Measurements from ENCODE around the gene WDR88. TPM values are rescaled to one million over a fixed set of nuclear protein-coding genes. Genes with fewer than 3 reads are reported as not detected.

WDR88 gene
- total RNA-seq, 1 donor from 2014 or later = not detected

DNA sequence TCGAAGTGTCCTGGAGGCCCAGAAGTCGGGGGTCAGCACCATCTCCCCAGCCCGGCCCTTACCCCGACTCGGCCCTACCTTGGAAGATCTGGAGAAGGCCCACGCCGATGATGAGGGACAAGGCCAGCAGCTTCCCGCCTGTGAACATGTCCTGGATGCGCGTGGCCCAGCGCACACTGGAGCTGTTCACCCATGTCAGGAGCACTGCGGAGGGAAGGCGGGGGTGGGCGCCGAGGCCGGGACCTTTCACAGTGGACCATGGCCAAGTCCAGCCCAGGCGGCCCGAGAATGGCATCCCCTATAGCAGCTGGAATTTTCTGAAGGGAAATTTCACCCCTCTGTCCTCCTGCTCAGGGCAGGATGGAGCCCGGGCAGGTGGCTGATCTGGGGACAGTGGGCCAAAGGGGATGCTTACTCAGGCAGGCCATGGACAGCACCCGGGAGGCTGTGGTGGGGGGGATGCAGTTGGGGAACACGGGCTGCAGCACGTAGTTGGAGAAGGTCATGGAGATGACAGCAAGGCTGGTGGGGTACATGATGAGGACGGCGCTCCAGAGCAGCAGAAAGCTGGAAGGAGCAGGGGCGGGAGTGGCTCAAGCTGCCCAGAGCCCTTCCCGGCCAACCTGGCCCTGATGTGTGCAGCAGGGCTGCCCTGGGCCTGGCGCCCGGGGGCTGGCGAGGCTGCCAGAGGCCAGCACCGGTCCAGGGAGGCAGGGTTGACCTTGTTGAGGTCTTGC is 80.7 kb downstream of the WDR88 start:
- intact Hi-C loops (cut with DNase I) = no loop called here
- no peak overlapping the region for H3K4me3 ChIP-seq
- ATAC-seq = no peak
- no peaks in the 10 kb centered on the region for H3K36me3 ChIP-seq
- TF ChIP-seq, protein P1, sequence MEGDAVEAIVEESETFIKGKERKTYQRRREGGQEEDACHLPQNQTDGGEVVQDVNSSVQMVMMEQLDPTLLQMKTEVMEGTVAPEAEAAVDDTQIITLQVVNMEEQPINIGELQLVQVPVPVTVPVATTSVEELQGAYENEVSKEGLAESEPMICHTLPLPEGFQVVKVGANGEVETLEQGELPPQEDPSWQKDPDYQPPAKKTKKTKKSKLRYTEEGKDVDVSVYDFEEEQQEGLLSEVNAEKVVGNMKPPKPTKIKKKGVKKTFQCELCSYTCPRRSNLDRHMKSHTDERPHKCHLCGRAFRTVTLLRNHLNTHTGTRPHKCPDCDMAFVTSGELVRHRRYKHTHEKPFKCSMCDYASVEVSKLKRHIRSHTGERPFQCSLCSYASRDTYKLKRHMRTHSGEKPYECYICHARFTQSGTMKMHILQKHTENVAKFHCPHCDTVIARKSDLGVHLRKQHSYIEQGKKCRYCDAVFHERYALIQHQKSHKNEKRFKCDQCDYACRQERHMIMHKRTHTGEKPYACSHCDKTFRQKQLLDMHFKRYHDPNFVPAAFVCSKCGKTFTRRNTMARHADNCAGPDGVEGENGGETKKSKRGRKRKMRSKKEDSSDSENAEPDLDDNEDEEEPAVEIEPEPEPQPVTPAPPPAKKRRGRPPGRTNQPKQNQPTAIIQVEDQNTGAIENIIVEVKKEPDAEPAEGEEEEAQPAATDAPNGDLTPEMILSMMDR (IDR thresholded peaks at IDR 0.05) = no peak
- no peaks in the 10 kb centered on the region for H3K9me3 ChIP-seq
- H3K27ac ChIP-seq = no peak overlapping the region
- H3K4me1 ChIP-seq = no peaks in the 10 kb centered on the region
- no peak for DNase-seq
- H3K27me3 ChIP-seq (ENCODE audit: low read depth) = peaks cover 4% of the 10 kb centered on the region

DNA sequence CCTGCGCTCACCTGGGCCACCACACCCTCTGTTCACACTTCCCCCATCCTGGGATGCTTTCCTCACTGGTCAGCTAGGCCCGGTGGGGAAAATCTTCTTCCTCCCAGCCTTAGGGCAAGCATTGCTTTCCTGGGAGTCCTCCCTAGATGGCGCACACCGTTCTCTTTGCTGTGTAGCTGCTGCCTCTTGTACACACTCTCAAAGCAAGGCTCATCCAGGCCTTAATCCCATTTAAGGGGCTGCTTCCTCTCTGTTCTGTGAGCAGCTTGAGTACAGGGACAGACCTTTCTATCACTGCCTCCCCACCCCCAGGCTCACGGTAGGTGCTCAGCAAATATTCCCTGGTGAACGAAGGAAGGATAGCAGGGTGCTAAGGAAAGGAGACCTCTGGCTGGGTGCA is 82.7 kb downstream of the WDR88 start:
- no peaks in the 10 kb centered on the region for H3K4me1 ChIP-seq
- TF ChIP-seq, protein P1 (IDR thresholded peaks at IDR 0.05) = no peak
- no peak overlapping the region for H3K4me3 ChIP-seq
- H3K36me3 ChIP-seq = no peaks in the 10 kb centered on the region
- no peaks in the 10 kb centered on the region for H3K9me3 ChIP-seq
- ATAC-seq (no peak), DNase-seq (no peak)
- intact Hi-C loops (cut with DNase I) = no loop called here
- H3K27me3 ChIP-seq (ENCODE audit: low read depth) = peaks cover 4% of the 10 kb centered on the region
- H3K27ac ChIP-seq = no peak overlapping the region

DNA sequence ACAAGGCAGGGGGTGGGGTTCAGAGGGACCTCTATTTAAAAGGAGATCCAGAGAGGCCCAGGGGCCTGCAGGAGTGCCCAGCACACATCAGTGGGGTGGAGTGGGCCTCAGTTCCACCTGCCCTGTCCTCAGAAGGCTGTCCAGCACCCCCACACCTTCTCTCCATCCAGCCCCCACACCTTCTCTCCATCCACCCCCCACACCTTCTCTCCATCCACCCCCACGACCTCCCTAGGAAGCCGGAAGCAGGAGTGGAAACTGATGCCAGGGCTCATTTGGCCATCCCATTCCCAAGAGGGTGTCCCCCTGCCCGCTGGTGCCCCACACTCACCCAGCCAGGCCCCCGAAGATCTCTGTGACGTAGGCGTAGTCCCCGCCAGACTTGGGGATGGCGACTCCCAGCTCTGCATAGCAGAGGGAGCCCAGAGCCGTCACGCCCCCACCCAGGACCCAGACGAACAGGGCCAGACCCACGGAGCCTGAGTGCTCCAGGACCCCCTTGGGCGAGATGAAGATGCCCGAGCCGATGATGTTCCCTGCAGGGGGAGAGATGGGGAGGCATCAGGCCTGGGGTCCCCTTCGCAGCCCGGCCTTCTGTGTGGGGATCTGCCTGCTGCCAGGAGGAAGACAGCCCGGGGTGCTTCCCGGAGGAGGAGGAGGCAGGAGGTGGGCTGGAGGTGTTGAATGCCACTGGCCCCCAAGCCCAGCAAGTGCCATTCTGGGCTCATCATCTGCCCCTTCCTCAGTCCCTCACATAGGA is 83.7 kb downstream of the WDR88 start:
- Histone ChIP-seq H3K4me1 (no peaks in the 10 kb centered on the region), H3K27me3 (ENCODE audit: low read depth) (peaks cover 4% of the 10 kb centered on the region), H3K36me3 (no peaks in the 10 kb centered on the region), H3K9me3 (no peaks in the 10 kb centered on the region), H3K4me3 (no peak overlapping the region), H3K27ac (no peak overlapping the region)
- no peak for DNase-seq
- TF ChIP-seq, protein P1 (IDR thresholded peaks at IDR 0.05) = no peak
- no peak for ATAC-seq
- intact Hi-C loops (cut with DNase I) = no loop called here

DNA sequence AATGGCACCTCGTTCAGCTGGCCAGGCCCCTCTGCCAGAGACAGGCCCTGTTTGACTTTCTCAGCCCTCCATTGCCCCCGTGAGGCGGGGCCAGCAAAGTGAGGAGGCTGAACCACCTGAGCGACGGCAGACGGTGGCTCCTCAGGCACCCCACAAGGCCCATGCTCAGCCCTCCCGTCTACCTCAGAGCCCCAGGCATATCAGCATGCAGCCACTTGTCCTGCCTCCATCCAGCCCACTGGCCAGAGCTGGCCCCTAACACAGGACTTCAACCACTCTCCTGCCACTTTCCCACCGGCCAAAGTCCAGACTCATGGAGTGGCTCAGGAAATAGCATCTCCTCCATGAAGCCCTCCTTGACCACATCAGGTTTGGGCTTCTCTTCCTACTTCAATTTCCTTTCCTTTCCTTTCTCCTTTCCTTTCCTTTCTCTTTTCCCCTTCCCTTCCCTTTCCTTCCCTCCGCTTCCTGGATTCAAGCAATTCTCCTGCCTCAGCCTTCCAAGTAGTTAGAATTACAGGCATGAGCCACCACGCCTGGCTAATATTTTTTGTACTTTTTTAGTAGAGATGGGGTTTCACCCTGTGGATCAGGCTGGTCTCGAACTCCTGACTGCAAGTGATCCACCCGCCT is 84.4 kb downstream of the WDR88 start:
- intact Hi-C loops (cut with DNase I) = no loop called here
- H3K4me3 ChIP-seq = no peak overlapping the region
- peaks cover 4% of the 10 kb centered on the region for H3K27me3 ChIP-seq (ENCODE audit: low read depth)
- no peaks in the 10 kb centered on the region for H3K36me3 ChIP-seq
- H3K4me1 ChIP-seq = no peaks in the 10 kb centered on the region
- no peak for DNase-seq
- TF ChIP-seq, protein P1 (IDR thresholded peaks at IDR 0.05) = no peak
- no peak for ATAC-seq
- H3K27ac ChIP-seq = no peak overlapping the region
- no peaks in the 10 kb centered on the region for H3K9me3 ChIP-seq

DNA sequence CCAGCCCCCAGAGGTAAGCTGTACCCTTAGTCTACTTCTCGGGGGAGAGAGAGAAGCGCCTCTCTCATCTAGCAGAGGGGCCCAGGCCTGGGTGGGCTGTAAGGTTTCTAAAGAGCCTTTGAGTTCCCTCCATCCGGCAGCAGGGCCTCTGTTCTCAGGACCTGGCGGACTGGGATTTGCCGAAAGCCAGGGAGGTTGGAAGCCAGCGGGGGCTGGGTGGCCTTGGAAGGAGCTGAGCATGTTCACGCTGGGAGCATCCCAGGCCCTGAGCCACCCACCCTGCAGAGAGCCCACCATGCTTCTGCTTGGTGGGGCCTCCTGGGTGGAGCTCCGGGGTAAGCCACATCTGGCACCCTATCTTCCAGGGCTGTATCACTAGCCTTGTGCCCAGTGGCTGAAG is 86.0 kb downstream of the WDR88 start:
- TF ChIP-seq, protein P1 (IDR thresholded peaks at IDR 0.05) = no peak
- DNase-seq = no peak

More for the DNA sequence above, 86.0 kb downstream of the WDR88 start:
- Histone ChIP-seq H3K4me3 (no peak overlapping the region), H3K9me3 (no peaks in the 10 kb centered on the region), H3K4me1 (no peaks in the 10 kb centered on the region), H3K27me3 (ENCODE audit: low read depth) (peaks cover 11% of the 10 kb centered on the region), H3K36me3 (no peaks in the 10 kb centered on the region), H3K27ac (no peak overlapping the region)
- no peak for ATAC-seq
- intact Hi-C loops (cut with DNase I) = no loop called here
